DND-41 (cell line): ENCODE data around the gene KLHDC8A.

ENCODE experiments used
- EZH2 ChIP-seq: IDR thresholded peaks from 3 replicates; pipeline ENCODE4 v1.6.1; 2012; ENCODE audit warnings: borderline replicate concordance, low read depth, mild to moderate bottlenecking, moderate library complexity, low read length, inconsistent platforms; ENCODE audit not compliant: severe bottlenecking
- TF ChIP-seq, protein P1 (sequence below): IDR thresholded peaks from 2 replicates; pipeline ENCODE4 v1.5.1; 2012; ENCODE audit warnings: borderline replicate concordance, low read length, moderate library complexity, mild to moderate bottlenecking; ENCODE audit not compliant: poor library complexity, severe bottlenecking; ENCODE audit errors: extremely low read depth

DNA sequence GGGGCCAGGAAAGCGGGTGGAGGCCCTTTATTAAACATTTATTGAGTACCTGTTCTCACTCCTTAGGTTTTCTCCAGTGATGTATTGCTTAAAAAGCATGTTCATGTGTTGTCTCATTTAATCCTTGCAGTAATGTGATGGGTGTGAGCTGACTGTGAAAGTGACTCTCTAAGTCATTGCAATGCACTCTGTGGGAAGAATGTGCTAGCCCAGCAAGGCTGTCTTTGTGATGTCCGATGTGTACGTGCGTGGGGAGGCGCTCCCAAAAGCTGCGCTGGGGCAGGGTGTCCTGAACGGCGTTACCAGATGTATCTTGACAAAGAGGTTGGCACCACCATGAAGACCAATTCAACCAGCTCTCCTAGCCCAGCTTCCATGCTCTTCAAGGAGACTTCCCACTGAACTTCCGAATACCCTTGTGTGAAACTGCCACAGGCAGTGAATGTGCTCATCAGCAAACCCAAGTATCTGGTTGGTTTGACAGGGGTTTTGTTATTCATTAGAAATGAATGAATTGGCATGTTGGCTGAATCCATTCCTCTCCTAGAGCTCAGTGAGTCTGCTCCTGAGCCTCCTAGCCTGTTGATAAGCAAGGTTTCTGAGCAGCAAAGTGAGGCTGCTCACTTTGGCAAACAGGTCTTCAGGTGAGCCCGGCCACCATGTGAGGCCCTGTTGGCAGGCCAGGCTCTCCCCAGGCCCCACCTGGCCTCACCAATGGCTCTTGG, 63.2 kb downstream of the KLHDC8A start:
- TF ChIP-seq, protein P1, sequence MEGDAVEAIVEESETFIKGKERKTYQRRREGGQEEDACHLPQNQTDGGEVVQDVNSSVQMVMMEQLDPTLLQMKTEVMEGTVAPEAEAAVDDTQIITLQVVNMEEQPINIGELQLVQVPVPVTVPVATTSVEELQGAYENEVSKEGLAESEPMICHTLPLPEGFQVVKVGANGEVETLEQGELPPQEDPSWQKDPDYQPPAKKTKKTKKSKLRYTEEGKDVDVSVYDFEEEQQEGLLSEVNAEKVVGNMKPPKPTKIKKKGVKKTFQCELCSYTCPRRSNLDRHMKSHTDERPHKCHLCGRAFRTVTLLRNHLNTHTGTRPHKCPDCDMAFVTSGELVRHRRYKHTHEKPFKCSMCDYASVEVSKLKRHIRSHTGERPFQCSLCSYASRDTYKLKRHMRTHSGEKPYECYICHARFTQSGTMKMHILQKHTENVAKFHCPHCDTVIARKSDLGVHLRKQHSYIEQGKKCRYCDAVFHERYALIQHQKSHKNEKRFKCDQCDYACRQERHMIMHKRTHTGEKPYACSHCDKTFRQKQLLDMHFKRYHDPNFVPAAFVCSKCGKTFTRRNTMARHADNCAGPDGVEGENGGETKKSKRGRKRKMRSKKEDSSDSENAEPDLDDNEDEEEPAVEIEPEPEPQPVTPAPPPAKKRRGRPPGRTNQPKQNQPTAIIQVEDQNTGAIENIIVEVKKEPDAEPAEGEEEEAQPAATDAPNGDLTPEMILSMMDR: no peak
- no peak for TF ChIP-seq EZH2
